Small intestine (tissue), 7 donors: Measurements from ENCODE around the gene ZER1. TPM values are rescaled to one million over a fixed set of nuclear protein-coding genes. Genes with fewer than 3 reads are reported as not detected.

Experiments used
- DNase-seq, 2 donors: peaks; one replicate each; pipeline versions ENCODE4 v3.0.0 to v3.0.0-alpha.2; 2013
- FAIRE-seq: peaks from 2 replicates; lab custom pipeline; 2012; peaks lifted over from hg19 to GRCh38; lab: Jason Lieb, UNC
- H3K27ac ChIP-seq, 3 donors: one replicate each; pipeline ENCODE4 v1.5.1; 2013; ENCODE audit warnings: low read length in 2 of 3, mild to moderate bottlenecking in 2 of 3, control low read depth in 1 of 3, inconsistent platforms in 1 of 3, low read depth in 1 of 3, moderate library complexity in 1 of 3
- H3K27me3 ChIP-seq, 3 donors: one replicate each; pipeline ENCODE4 v1.6.1; 2013; ENCODE audit warnings: low read length in 3 of 3, inconsistent platforms in 1 of 3; ENCODE audit not compliant: control insufficient read depth in 3 of 3, insufficient read depth in 3 of 3
- H3K36me3 ChIP-seq, 3 donors: one replicate each; pipeline ENCODE4 v1.6.1; 2013; ENCODE audit warnings: low read length in 3 of 3, inconsistent platforms in 1 of 3, low read depth in 1 of 3, mild to moderate bottlenecking in 1 of 3, moderate library complexity in 1 of 3; ENCODE audit not compliant: control insufficient read depth in 3 of 3, insufficient read depth in 2 of 3
- H3K4me1 ChIP-seq, 3 donors: one replicate each; pipeline ENCODE4 v1.6.1; 2013; ENCODE audit warnings: low read length in 2 of 3, inconsistent platforms in 1 of 3, low read depth in 1 of 3, mild to moderate bottlenecking in 1 of 3, moderate library complexity in 1 of 3; ENCODE audit not compliant: control insufficient read depth in 3 of 3, insufficient read depth in 2 of 3
- H3K4me3 ChIP-seq, 3 donors: one replicate each; pipeline ENCODE4 v1.5.1; 2013; ENCODE audit warnings: low read length in 3 of 3, control low read depth in 1 of 3, inconsistent platforms in 1 of 3, low read depth in 1 of 3, mild to moderate bottlenecking in 1 of 3, moderate library complexity in 1 of 3
- H3K9me3 ChIP-seq, 2 donors: one replicate each; pipeline ENCODE4 v1.6.1; 2013; ENCODE audit warnings: low read depth in 1 of 2, low read length in 1 of 2; ENCODE audit not compliant: control insufficient read depth in 2 of 2, insufficient read depth in 1 of 2
- WGBS, 3 donors: extraction: QIAGEN DNeasy Blood & Tissue Kit; methylation state at CpG; one replicate each; pipeline ENCODE4 v1.1.7; 2013; 5-methylcytosine and 5-hydroxymethylcytosine counted together
- polyA plus RNA-seq, 4 donors: library from polyadenylated mRNA; stranded (reverse) in 3 of 4; unstranded in 1 of 4; fragments of 200-250 nt in 3 of 4; fragments of 120-200 nt in 1 of 4; gene quantifications; one replicate each; pipeline versions ENCODE4 v1.2.1 to v1.2.3, GENCODE V29; 2013
- donor health status: healthy with polysubstance abuse.
- donor health status: control.
- donor health status: control.
- donor health status: Bipolar disorder and iron deficiency.
- donor health status: healthy.

The ZER1 gene
- polyA plus RNA-seq, 4 donors, result 24.6 to 77.2 (median 47.1) TPM

DNA sequence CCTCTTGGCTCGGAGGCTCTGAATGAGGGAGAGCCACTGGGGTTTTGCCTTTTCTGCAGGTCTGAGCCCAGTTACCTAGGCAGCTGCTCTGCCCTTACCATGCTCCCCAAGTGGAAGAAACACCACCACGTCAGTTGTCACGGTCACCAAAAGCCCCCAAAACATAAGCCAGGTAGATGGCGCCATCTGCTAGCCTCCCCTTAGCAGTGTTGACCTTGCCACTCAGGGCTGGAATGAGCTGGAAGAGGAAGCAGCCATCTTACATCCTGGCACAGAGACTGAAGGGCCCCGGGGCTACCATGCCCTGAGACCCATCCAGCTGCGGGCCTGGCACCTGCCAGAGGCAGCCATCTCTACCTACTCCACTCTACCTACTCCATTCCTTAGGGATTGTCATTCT, 7.4 kb downstream of the ZER1 start:
- FAIRE-seq (no peak), DNase-seq (no peak)
- Histone ChIP-seq H3K4me3 (no peak overlapping the region), H3K27me3 (no peaks in the 10 kb centered on the region), H3K4me1 (peaks cover 2 to 9% (median 6%) of the 10 kb centered on the region in 3 donors), H3K27ac (no peak overlapping the region), H3K9me3 (no peaks in the 10 kb centered on the region), H3K36me3 (peaks cover 0 to 45% (median 0%) of the 10 kb centered on the region in 3 donors)
- WGBS, 3 donors, result 81 to 92% (median 90%) methylated on average over 6 of the region's 6 CpGs

DNA sequence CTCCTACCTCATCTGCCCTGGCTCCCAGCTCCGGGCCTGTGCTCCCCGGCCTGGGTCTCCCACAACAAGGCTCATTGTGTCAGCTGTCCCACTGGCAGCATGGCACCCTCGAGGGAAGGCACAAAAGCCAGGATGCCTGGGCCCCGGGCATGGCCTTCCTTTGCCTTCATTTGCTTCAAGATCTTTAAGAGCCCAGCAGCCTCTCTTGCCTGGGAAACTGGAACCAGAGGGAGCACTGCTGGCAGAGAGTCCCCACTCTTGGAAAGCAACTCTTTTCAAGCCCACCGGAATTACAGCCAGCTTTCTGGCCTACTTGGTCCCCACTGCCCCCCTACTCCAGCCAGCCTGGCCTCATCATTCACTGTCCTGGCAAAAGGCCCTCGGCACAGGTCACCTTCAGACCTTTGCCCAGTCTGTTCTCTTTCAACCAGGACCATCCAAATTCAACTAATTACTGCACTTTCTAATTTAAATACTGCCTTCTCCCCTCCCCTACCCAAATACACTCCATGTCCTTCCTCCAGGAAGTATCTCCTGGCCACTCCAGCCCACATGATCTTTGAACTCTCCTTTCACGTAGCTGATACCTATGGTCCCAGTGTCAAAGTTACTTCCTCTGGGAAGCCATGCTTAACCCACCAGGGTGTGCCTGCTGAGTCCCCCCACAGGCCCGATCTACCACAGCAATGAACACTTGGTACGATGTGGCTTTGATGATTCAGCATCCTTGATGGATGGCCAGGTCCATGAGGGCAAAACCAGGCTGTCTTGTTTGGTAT, 8.9 kb downstream of the ZER1 start:
- H3K27ac ChIP-seq, result peak overlapping the region; percentile 17 to 45 (median 44)
- no peaks in the 10 kb centered on the region for H3K27me3 ChIP-seq
- FAIRE-seq (no peak), DNase-seq (peak; percentile 36 to 78)
- H3K4me3 ChIP-seq, result no peak overlapping the region
- H3K4me1 ChIP-seq, result peaks cover 2 to 9% (median 6%) of the 10 kb centered on the region in 3 donors
- H3K36me3 ChIP-seq, result peaks cover 0 to 32% (median 0%) of the 10 kb centered on the region in 3 donors
- 58 to 75% (median 70%) methylated on average over 9 of the region's 9 CpGs for WGBS, 3 donors
- H3K9me3 ChIP-seq, result no peaks in the 10 kb centered on the region

DNA sequence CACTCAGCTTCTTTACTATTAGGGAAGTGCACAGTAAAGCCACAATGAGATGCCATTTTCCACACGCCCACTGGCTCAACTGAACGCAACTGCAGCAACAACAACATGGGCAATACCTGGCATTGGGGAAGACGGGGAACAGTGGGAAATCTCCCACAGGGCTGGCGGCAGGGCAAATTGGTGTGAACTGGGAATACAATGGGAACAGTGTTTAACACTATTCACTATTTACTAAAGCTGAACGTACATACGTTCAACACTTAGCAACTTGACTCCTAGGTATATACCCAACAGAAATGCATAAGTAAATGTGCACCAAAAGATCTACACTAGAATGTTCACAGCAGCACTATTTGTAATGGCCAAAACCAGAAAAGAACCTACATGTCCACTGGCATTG, 14.1 kb downstream of the ZER1 start:
- Histone ChIP-seq H3K9me3 (no peaks in the 10 kb centered on the region), H3K27me3 (no peaks in the 10 kb centered on the region), H3K27ac (no peak overlapping the region), H3K4me1 (no peaks in the 10 kb centered on the region), H3K4me3 (no peak overlapping the region), H3K36me3 (peaks cover 0 to 38% (median 12%) of the 10 kb centered on the region in 3 donors)
- DNase-seq (no peak), FAIRE-seq (no peak)
- WGBS, 3 donors, result 92 to 94% (median 93%) methylated on average over 6 of the region's 6 CpGs

DNA sequence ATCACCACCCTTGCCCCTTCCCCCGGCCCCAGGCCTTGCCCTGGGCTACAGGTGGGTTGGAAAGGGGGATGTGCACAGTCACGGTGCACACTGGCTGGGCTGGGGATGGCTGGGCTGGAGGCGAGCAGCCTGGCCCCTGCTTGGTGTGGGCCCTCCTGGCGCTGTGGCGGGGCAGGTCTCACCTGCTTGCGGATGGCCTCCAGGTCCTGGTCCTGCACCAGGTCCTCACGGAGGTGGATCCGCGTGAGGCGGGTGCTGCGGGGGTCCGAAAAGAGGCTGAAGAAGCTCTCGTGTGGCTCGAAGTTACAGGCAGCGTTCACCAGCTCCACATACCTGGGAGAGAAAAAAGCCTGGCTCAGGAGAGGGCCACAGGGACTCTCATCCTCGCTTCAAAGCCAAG, 18.1 kb downstream of the ZER1 start:
- FAIRE-seq (no peak), DNase-seq (no peak)
- Histone ChIP-seq H3K9me3 (no peaks in the 10 kb centered on the region), H3K36me3 (peaks cover 4 to 62% (median 32%) of the 10 kb centered on the region in 3 donors), H3K27me3 (no peaks in the 10 kb centered on the region), H3K4me3 (no peak overlapping the region), H3K27ac (no peak overlapping the region), H3K4me1 (no peaks in the 10 kb centered on the region)
- 94 to 96% (median 95%) methylated on average over 11 to 16 of the region's 16 CpGs for WGBS, 3 donors

DNA sequence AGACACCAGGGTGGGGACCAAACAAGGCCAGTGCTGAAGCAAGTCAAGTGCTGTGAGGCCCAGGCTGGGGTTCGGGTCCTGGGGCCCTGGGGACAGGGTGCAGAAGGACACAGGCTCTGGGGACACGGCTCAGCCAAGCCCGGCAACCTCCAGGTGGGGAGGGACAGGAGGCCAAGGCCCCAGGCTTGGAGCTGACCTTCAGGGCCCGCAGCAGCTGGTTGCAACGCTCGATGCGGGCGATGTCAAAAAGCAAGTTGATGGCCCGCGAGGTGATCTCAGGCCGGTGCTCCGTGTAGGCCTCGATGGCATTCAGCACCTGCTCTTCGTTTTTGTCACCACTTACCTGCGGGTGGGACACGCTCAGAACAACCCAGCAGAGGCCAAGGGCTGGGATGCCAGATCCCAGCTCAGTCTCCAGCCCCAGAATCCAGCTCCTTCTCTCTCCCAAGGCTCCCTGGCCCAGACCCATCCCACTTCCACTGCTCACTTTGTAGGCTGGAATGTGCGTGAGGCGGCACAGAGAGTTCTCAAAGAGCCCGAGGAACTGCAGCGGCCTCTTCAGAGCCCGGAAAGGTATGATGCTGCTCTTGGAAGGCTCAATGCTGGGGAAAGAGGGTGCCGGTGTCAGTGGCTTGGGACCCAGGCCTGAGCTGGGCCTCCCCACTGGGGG, 20.7 kb downstream of the ZER1 start:
- Histone ChIP-seq H3K27ac (no peak overlapping the region), H3K4me3 (no peak overlapping the region), H3K9me3 (no peaks in the 10 kb centered on the region), H3K27me3 (no peaks in the 10 kb centered on the region), H3K4me1 (no peaks in the 10 kb centered on the region), H3K36me3 (peaks cover 4 to 76% (median 32%) of the 10 kb centered on the region in 3 donors)
- DNase-seq, result no peak
- WGBS, 3 donors, result 91 to 93% (median 93%) methylated on average over 19 to 22 of the region's 22 CpGs
- FAIRE-seq, result no peak

DNA sequence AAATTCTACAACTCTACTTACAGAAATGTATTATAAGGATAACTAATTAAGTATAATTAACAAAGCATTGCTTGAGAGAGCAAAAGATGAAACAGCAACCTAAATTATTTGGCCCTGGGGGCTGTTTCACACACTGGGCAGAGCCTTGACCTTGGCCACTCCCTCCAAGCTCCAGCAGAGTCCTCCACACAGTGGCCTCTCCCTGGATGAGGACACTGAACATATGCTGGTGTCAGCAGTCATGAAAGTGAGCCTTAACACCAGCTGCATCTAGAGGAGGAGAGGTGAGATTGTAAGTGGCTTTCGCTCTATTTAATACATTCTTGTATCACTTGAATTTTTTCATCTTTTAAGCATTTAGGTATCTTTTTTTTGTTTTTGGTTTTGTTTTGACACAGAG, 24.5 kb downstream of the ZER1 start:
- Histone ChIP-seq H3K4me1 (no peaks in the 10 kb centered on the region), H3K36me3 (peaks cover 4 to 53% (median 20%) of the 10 kb centered on the region in 3 donors), H3K27me3 (no peaks in the 10 kb centered on the region), H3K27ac (no peak overlapping the region), H3K4me3 (no peak overlapping the region), H3K9me3 (no peaks in the 10 kb centered on the region)
- 95 to 100% (median 97%) methylated on average over 1 of the region's 1 CpG for WGBS, 3 donors
- DNase-seq (no peak), FAIRE-seq (no peak)

DNA sequence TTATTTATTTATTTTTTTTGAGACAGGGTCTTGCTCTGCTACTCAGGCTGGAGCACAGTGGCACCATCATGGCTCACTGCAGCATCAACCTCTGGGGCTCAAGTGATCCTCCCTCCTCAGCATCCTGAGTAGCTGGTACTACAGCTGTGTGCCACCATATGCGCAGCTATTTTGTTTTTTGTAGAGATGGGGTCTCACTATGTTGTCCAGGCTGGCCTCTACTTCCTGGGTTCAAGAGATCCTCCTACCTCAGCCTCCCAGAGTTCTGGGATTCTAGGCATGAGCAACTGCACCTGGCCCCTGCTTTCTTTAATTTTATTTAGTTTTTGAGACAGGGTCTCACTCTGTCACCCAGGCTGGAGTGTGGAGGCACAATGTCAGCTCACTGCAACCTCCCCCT, 28.3 kb downstream of the ZER1 start:
- FAIRE-seq (no peak), DNase-seq (no peak)
- WGBS, 3 donors, result 97 to 100% (median 100%) methylated on average over 1 of the region's 1 CpG
- H3K4me1 ChIP-seq, result no peaks in the 10 kb centered on the region
- no peak overlapping the region for H3K4me3 ChIP-seq
- no peak overlapping the region for H3K27ac ChIP-seq
- H3K9me3 ChIP-seq, result no peaks in the 10 kb centered on the region
- peaks cover 0 to 61% (median 17%) of the 10 kb centered on the region in 3 donors for H3K36me3 ChIP-seq
- no peaks in the 10 kb centered on the region for H3K27me3 ChIP-seq

DNA sequence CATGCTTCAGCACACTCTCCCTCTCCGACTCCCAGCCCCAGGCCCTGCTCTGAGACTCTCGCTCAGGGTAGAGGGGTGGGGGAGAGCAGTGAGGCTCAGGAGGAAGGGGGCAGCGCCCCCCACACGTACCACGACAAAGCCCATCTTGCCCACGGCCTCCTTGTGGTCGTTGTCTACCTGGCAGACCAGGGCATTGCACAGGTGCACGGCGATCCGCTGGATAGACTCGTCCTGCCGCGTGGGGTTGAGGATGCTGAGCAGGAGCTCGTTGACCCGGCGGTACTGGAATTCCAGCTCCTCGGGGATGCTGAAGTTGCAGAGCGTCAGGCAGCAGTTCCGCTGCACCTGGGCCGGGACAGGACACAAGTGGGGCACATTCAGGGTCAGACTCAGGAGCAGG, 29.3 kb downstream of the ZER1 start:
- FAIRE-seq, result no peak
- H3K27me3 ChIP-seq, result no peaks in the 10 kb centered on the region
- no peak overlapping the region for H3K27ac ChIP-seq
- DNase-seq, result no peak
- no peak overlapping the region for H3K4me3 ChIP-seq
- peaks cover 0 to 52% (median 17%) of the 10 kb centered on the region in 3 donors for H3K36me3 ChIP-seq
- H3K9me3 ChIP-seq, result no peaks in the 10 kb centered on the region
- H3K4me1 ChIP-seq, result no peaks in the 10 kb centered on the region
- 82 to 86% (median 86%) methylated on average over 19 to 20 of the region's 20 CpGs for WGBS, 3 donors
